Erythroblast (primary cell): Measurements from ENCODE around the gene MACROD2.

ENCODE experiments used
- GATA1 ChIP-seq: IDR thresholded peaks from 2 replicates; pipeline ENCODE4 v1.6.1; 2011; ENCODE audit warnings: low read depth, mild to moderate bottlenecking, control low read depth, low read length, moderate library complexity
- POLR2A ChIP-seq: IDR thresholded peaks from 2 replicates; pipeline ENCODE4 v1.6.1; 2011; ENCODE audit warnings: mild to moderate bottlenecking, low read length

- TF ChIP-seq POLR2A = no peak
- TF ChIP-seq GATA1 = no peak
These were observed 1466.6 kb downstream of the MACROD2 start for GRCh38 chr20:15461938-15462337.
